DMS53 (cell line): ENCODE measurements around the gene BRWD1.
A peak's percentile ranks its signal among the peaks of the same experiment; 100 is the strongest.
"Not testable (repeated sequence)": the region's sequence is repeated elsewhere in the genome, so short reads cannot be mapped to it uniquely, and the experiment has no call there.

ENCODE experiments used
- DNase-seq: peaks from one replicate; lab custom pipeline; 2025; lab: John Stamatoyannopoulos, UW

The BRWD1 gene

GRCh38 chr21:39281853-39282252, 31.6 kb downstream of the BRWD1 start:
- DNase-seq: peak; percentile 3

GRCh38 chr21:39281207-39281606, 32.2 kb downstream of the BRWD1 start:
- no peak for DNase-seq

GRCh38 chr21:39269620-39270019, 43.8 kb downstream of the BRWD1 start:
- no peak for DNase-seq

- no peak for DNase-seq
These were observed 47.8 kb downstream of the BRWD1 start for GRCh38 chr21:39265603-39266002.

GRCh38 chr21:39263372-39263771, 50.1 kb downstream of the BRWD1 start:
- DNase-seq: no peak

- DNase-seq: peak; percentile 1
These were observed 55.2 kb downstream of the BRWD1 start for GRCh38 chr21:39258207-39258606.

GRCh38 chr21:39251326-39251725, 62.1 kb downstream of the BRWD1 start:
- DNase-seq: no peak

- DNase-seq: no peak
These were observed 75.2 kb downstream of the BRWD1 start for GRCh38 chr21:39238275-39238674.

- no peak for DNase-seq
These were observed 80.6 kb downstream of the BRWD1 start for GRCh38 chr21:39232861-39233291.

GRCh38 chr21:39224930-39225329, 88.5 kb downstream of the BRWD1 start:
- no peak for DNase-seq

- no peak for DNase-seq
These were observed 91.4 kb downstream of the BRWD1 start for GRCh38 chr21:39221997-39222486.

GRCh38 chr21:39221282-39221996, 92.0 kb downstream of the BRWD1 start:
- DNase-seq: peak; percentile 29

GRCh38 chr21:39220875-39221274, 92.6 kb downstream of the BRWD1 start:
- DNase-seq: not testable (repeated sequence)

- no peak for DNase-seq
These were observed 93.3 kb downstream of the BRWD1 start for GRCh38 chr21:39220150-39220549.

GRCh38 chr21:39218082-39218409, 95.4 kb downstream of the BRWD1 start:
- DNase-seq: no peak

- DNase-seq: no peak
These were observed 95.9 kb downstream of the BRWD1 start for GRCh38 chr21:39217356-39218081.

GRCh38 chr21:39216290-39216689, 97.1 kb downstream of the BRWD1 start:
- DNase-seq: no peak

- no peak for DNase-seq
These were observed 98.4 kb downstream of the BRWD1 start for GRCh38 chr21:39215078-39215477.

GRCh38 chr21:39209334-39209688, 104.1 kb downstream of the BRWD1 start:
- DNase-seq: no peak

- peak; percentile 16 for DNase-seq
These were observed 104.7 kb downstream of the BRWD1 start for GRCh38 chr21:39208624-39209333.

- DNase-seq: no peak
These were observed 109.3 kb downstream of the BRWD1 start for GRCh38 chr21:39204134-39204533.

GRCh38 chr21:39198800-39199199, 114.6 kb downstream of the BRWD1 start:
- no peak for DNase-seq
